Measurements from ENCODE around the gene ZNF697. TPM values are rescaled to one million over a fixed set of nuclear protein-coding genes. Genes with fewer than 3 reads are reported as not detected.

Gene ZNF697
- total and polyA plus RNA-seq, 8 donors: 0.78 to 11.9 (median 2.1) TPM

- TF ChIP-seq EP300 (IDR thresholded peaks at IDR 0.05) (no peak), CTCF (IDR thresholded peaks at IDR 0.05) (no peak), POLR2A (IDR thresholded peaks at IDR 0.05) (no peak), POLR2AphosphoS5 (IDR thresholded peaks at IDR 0.05) (no peak)
- no peaks in the 10 kb centered on the region for H3K9me3 ChIP-seq
- H3K27me3 ChIP-seq: no peaks in the 10 kb centered on the region
- no peak overlapping the region for H3K27ac ChIP-seq
- DNase-seq: no peak
- 80 to 95% (median 86%) methylated on average over 2 of the region's 2 CpGs for WGBS, 5 donors
- H3K4me1 ChIP-seq: no peaks in the 10 kb centered on the region
- intact Hi-C loops (cut with DNase I; ENCODE audit: low total_unique reads): no loop called here
- H3K4me3 ChIP-seq: no peak overlapping the region
- H3K36me3 ChIP-seq: no peaks in the 10 kb centered on the region
Observed at GRCh38 chr1:119681560-119681959, 33.5 kb upstream of the ZNF697 start.

GRCh38 chr1:119680723-119681122, 32.7 kb upstream of the ZNF697 start:
- H3K27ac ChIP-seq: no peak overlapping the region
- H3K4me3 ChIP-seq: no peak overlapping the region
- TF ChIP-seq CTCF (IDR thresholded peaks at IDR 0.05) (no peak), POLR2A (IDR thresholded peaks at IDR 0.05) (no peak), POLR2AphosphoS5 (IDR thresholded peaks at IDR 0.05) (no peak), EP300 (IDR thresholded peaks at IDR 0.05) (no peak)
- no peak for DNase-seq
- H3K9me3 ChIP-seq: no peaks in the 10 kb centered on the region
- H3K36me3 ChIP-seq: no peaks in the 10 kb centered on the region
- intact Hi-C loops (cut with DNase I; ENCODE audit: low total_unique reads): no loop called here
- 68 to 80% (median 73%) methylated on average over 2 of the region's 2 CpGs for WGBS, 5 donors
- no peaks in the 10 kb centered on the region for H3K27me3 ChIP-seq
- H3K4me1 ChIP-seq: peaks cover 0 to 5% (median 3%) of the 10 kb centered on the region in 4 donors

GRCh38 chr1:119680193-119680592, 32.1 kb upstream of the ZNF697 start:
- Histone ChIP-seq H3K27ac (no peak overlapping the region), H3K4me1 (peaks cover 2 to 10% (median 9%) of the 10 kb centered on the region in 4 donors), H3K4me3 (no peak overlapping the region), H3K36me3 (no peaks in the 10 kb centered on the region), H3K9me3 (no peaks in the 10 kb centered on the region), H3K27me3 (no peaks in the 10 kb centered on the region)
- DNase-seq: no peak
- WGBS, 5 donors: 85 to 94% (median 90%) methylated on average over 3 of the region's 3 CpGs
- TF ChIP-seq POLR2AphosphoS5 (IDR thresholded peaks at IDR 0.05) (no peak), EP300 (IDR thresholded peaks at IDR 0.05) (no peak), POLR2A (IDR thresholded peaks at IDR 0.05) (no peak), CTCF (IDR thresholded peaks at IDR 0.05) (no peak)
- intact Hi-C loops (cut with DNase I; ENCODE audit: low total_unique reads): no loop called here

- Histone ChIP-seq H3K9me3 (no peaks in the 10 kb centered on the region), H3K36me3 (no peaks in the 10 kb centered on the region), H3K4me1 (peaks cover 5 to 19% (median 12%) of the 10 kb centered on the region in 4 donors), H3K27me3 (no peaks in the 10 kb centered on the region), H3K27ac (no peak overlapping the region), H3K4me3 (no peak overlapping the region)
- WGBS, 5 donors: 82 to 100% (median 92%) methylated on average over 1 of the region's 1 CpG
- DNase-seq: no peak
- TF ChIP-seq CTCF (IDR thresholded peaks at IDR 0.05) (no peak), EP300 (IDR thresholded peaks at IDR 0.05) (no peak), POLR2AphosphoS5 (IDR thresholded peaks at IDR 0.05) (no peak), POLR2A (IDR thresholded peaks at IDR 0.05) (no peak)
- intact Hi-C loops (cut with DNase I; ENCODE audit: low total_unique reads): no loop called here
Observed at GRCh38 chr1:119679223-119679622, 31.2 kb upstream of the ZNF697 start.

Data from stomach (tissue), 9 donors.